ENCODE results near the gene DISC1. TPM values are rescaled to one million over a fixed set of nuclear protein-coding genes. Genes with fewer than 3 reads are reported as not detected.

The DISC1 gene
- polyA plus RNA-seq, 3 donors: 5.5 to 14.7 (median 5.8) TPM

- H3K4me2 ChIP-seq (replicated peaks; ENCODE audit: extremely low read depth, low read length, poor library complexity, severe bottlenecking): no peak overlapping the region
- H3K9ac ChIP-seq (ENCODE audit: insufficient read depth, low read length, poor library complexity, severe bottlenecking): no peak overlapping the region
- H3K4me3 ChIP-seq (replicated peaks in 1 of 3; ENCODE audit: low read depth in 2 of 3, low read length in 3 of 3): no peak overlapping the region
- H3K36me3 Mint-ChIP-seq: peaks cover 55 to 64% of the 10 kb centered on the region in 2 donors
- intact Hi-C loops (cut with micrococcal nuclease): no loop called here
- H4K20me1 ChIP-seq (ENCODE audit: insufficient read depth, low read length): no peaks in the 10 kb centered on the region
- no peak overlapping the region for H3K4me3 Mint-ChIP-seq
- H3K27ac Mint-ChIP-seq: peak overlapping the region in 2 of 7 donors; percentile 30 to 83
- TF ChIP-seq CTCF (IDR thresholded peaks at IDR 0.05): no peak
- no peaks in the 10 kb centered on the region for H3K9me3 ChIP-seq (replicated peaks in 1 of 2; ENCODE audit: control insufficient read depth in 1 of 2, insufficient read depth in 1 of 2, low read length in 2 of 2)
- no peak overlapping the region for H2AFZ ChIP-seq (ENCODE audit: insufficient read depth, low read depth, low read length, poor library complexity, severe bottlenecking)
- peaks cover 0 to 2% (median 1%) of the 10 kb centered on the region in 3 donors for H3K27me3 Mint-ChIP-seq (ENCODE audit: low read depth in 3 of 3)
- H3K9me3 Mint-ChIP-seq: peaks cover 2 to 10% (median 3%) of the 10 kb centered on the region in 7 donors
- 100% methylated on average over 2 of the region's 6 CpGs for WGBS (ENCODE audit: insufficient coverage)
- DNase-seq: no peak
- no peak overlapping the region for H3K27ac ChIP-seq (ENCODE audit: low read depth in 1 of 2, low read length in 2 of 2)
- peaks cover 29% of the 10 kb centered on the region for H3K4me1 Mint-ChIP-seq
- no peaks in the 10 kb centered on the region for H3K27me3 ChIP-seq (ENCODE audit: control insufficient read depth in 2 of 2, insufficient read depth in 2 of 2, low read length in 2 of 2)
- H3K79me2 ChIP-seq (ENCODE audit: insufficient read depth, low read length): peaks cover under 1% of the 10 kb centered on the region
- H3K36me3 ChIP-seq (replicated peaks in 1 of 2; ENCODE audit: control insufficient read depth in 1 of 2, insufficient read depth in 2 of 2, low read length in 2 of 2): peaks cover 11 to 57% of the 10 kb centered on the region in 2 donors
- peaks cover 28 to 29% of the 10 kb centered on the region in 2 donors for H3K4me1 ChIP-seq (ENCODE audit: control insufficient read depth in 1 of 2, insufficient read depth in 2 of 2, low read length in 2 of 2)
Measured at GRCh38 chr1:231799363-231799986, 172.9 kb downstream of the DISC1 start.

DNA sequence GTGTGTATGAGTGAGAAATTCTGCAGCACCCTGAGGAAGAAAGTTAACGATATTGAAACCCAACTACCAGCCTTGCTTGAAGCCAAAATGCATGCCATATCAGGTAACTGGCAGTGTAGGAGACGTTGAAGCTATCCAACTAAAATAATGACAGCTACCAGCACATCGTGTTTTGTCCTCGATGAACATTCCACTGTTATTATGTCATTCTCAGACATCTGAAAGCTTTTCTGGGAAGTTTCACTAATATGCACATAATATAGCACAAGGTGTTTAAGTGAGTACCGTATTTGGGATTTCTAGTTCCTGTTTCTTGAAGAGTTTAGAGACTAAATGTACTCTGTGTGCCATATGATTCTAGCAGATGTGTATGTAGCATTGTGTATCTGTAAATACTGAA is 173.5 kb downstream of the DISC1 start:
- peaks cover 3% of the 10 kb centered on the region for H3K79me2 ChIP-seq (ENCODE audit: insufficient read depth, low read length)
- intact Hi-C loops (cut with micrococcal nuclease): no loop called here
- H3K36me3 ChIP-seq (replicated peaks in 1 of 2; ENCODE audit: control insufficient read depth in 1 of 2, insufficient read depth in 2 of 2, low read length in 2 of 2): peaks cover 11 to 50% of the 10 kb centered on the region in 2 donors
- H3K27me3 Mint-ChIP-seq (ENCODE audit: low read depth in 3 of 3): peaks cover 0 to 2% (median 1%) of the 10 kb centered on the region in 3 donors
- H3K36me3 Mint-ChIP-seq: peaks cover 50 to 61% of the 10 kb centered on the region in 2 donors
- H2AFZ ChIP-seq (ENCODE audit: insufficient read depth, low read depth, low read length, poor library complexity, severe bottlenecking): no peak overlapping the region
- H3K9me3 Mint-ChIP-seq: peaks cover 2 to 10% (median 3%) of the 10 kb centered on the region in 7 donors
- no peak overlapping the region for H3K27ac ChIP-seq (ENCODE audit: low read depth in 1 of 2, low read length in 2 of 2)
- no peak overlapping the region for H3K4me3 ChIP-seq (replicated peaks in 1 of 3; ENCODE audit: low read depth in 2 of 3, low read length in 3 of 3)
- H3K4me1 Mint-ChIP-seq: peaks cover 33% of the 10 kb centered on the region
- TF ChIP-seq CTCF (IDR thresholded peaks at IDR 0.05): no peak
- peaks cover 32% of the 10 kb centered on the region in 2 donors for H3K4me1 ChIP-seq (ENCODE audit: control insufficient read depth in 1 of 2, insufficient read depth in 2 of 2, low read length in 2 of 2)
- no peak overlapping the region for H3K4me2 ChIP-seq (replicated peaks; ENCODE audit: extremely low read depth, low read length, poor library complexity, severe bottlenecking)
- no peaks in the 10 kb centered on the region for H3K27me3 ChIP-seq (ENCODE audit: control insufficient read depth in 2 of 2, insufficient read depth in 2 of 2, low read length in 2 of 2)
- H4K20me1 ChIP-seq (ENCODE audit: insufficient read depth, low read length): no peaks in the 10 kb centered on the region
- H3K27ac Mint-ChIP-seq: peak overlapping the region in 2 of 7 donors; percentile 30 to 83
- no peak overlapping the region for H3K9ac ChIP-seq (ENCODE audit: insufficient read depth, low read length, poor library complexity, severe bottlenecking)
- H3K9me3 ChIP-seq (replicated peaks in 1 of 2; ENCODE audit: control insufficient read depth in 1 of 2, insufficient read depth in 1 of 2, low read length in 2 of 2): no peaks in the 10 kb centered on the region
- DNase-seq: no peak
- H3K4me3 Mint-ChIP-seq: no peak overlapping the region
- no CpG with 5 or more reads among the region's 5 CpGs for WGBS (ENCODE audit: insufficient coverage)

Measured in CD14-positive monocyte (primary cell).